Muscle layer of colon (tissue), 2 donors: ENCODE results near the gene CLSTN1.
"Not testable (repeated sequence)": the region's sequence is repeated elsewhere in the genome, so short reads cannot be mapped to it uniquely, and the experiment has no call there.

ENCODE experiments used
- H3K27ac ChIP-seq: one replicate; pipeline ENCODE4 v1.7.0; 2013; ENCODE audit warnings: low read depth, mild to moderate bottlenecking, low read length, moderate library complexity
- H3K27me3 ChIP-seq, 2 donors: one replicate each; pipeline ENCODE4 v1.7.0; 2013; ENCODE audit warnings: low read length in 2 of 2, mild to moderate bottlenecking in 2 of 2; ENCODE audit not compliant: insufficient read depth in 2 of 2, control insufficient read depth in 1 of 2
- H3K36me3 ChIP-seq: one replicate; pipeline ENCODE4 v1.7.0; 2013; ENCODE audit warnings: mild to moderate bottlenecking, low read length; ENCODE audit not compliant: insufficient read depth
- H3K4me1 ChIP-seq: one replicate; pipeline ENCODE4 v1.7.0; 2013; ENCODE audit warnings: mild to moderate bottlenecking, low read length; ENCODE audit not compliant: insufficient read depth
- H3K4me3 ChIP-seq, 2 donors: one replicate each; pipeline ENCODE4 v1.7.0; 2013; ENCODE audit warnings: low read length in 2 of 2, low read depth in 1 of 2, mild to moderate bottlenecking in 1 of 2, moderate library complexity in 1 of 2
- H3K9ac ChIP-seq: one replicate; pipeline ENCODE4 v1.7.0; 2013; ENCODE audit warnings: low read length
- H3K9me3 ChIP-seq: one replicate; pipeline ENCODE4 v1.7.0; 2013; ENCODE audit warnings: mild to moderate bottlenecking, low read length
- donor health status: abdominal sarcoma.
- donor health status: Adenocarcinoma of cecum.

Gene CLSTN1

DNA sequence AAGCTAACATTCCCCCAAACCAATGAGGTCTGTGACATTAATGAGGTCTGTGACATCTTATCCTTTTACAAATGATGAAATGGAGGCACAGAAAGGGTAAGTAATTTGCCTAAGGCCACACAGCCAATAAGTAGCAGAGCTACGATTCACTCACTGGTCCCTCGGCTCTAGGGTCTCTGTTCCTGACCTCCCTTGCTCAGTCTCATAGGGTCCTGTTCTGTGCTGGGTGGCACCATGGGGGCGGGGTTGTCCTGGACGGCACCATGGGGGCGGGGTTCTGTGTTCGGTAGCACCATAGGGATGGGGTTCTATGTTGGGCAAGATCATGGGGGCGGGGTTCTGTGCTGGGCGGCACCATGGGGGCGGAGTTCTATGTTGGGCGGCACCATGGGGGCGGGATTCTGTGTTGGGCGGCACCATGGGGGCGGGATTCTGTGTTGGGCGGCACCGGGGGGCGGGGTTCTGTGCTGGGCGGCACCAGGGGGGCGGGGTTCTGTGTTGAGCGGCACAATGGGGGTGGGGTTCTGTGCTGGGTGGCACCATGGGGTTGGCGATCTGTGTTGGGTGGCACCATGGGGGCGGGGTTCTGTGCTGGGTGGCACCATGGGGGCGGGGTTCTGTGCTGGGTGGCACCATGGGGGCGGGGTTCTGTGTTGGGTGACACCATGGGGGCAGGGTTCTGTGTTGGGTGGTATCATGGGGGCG is 55.6 kb downstream of the CLSTN1 start:
- Histone ChIP-seq H3K27me3 (no peaks in the 10 kb centered on the region), H3K4me3 (no peak overlapping the region), H3K27ac (no peak overlapping the region), H3K36me3 (peaks cover 10% of the 10 kb centered on the region), H3K9me3 (no peaks in the 10 kb centered on the region), H3K4me1 (no peaks in the 10 kb centered on the region), H3K9ac (no peak overlapping the region)

DNA sequence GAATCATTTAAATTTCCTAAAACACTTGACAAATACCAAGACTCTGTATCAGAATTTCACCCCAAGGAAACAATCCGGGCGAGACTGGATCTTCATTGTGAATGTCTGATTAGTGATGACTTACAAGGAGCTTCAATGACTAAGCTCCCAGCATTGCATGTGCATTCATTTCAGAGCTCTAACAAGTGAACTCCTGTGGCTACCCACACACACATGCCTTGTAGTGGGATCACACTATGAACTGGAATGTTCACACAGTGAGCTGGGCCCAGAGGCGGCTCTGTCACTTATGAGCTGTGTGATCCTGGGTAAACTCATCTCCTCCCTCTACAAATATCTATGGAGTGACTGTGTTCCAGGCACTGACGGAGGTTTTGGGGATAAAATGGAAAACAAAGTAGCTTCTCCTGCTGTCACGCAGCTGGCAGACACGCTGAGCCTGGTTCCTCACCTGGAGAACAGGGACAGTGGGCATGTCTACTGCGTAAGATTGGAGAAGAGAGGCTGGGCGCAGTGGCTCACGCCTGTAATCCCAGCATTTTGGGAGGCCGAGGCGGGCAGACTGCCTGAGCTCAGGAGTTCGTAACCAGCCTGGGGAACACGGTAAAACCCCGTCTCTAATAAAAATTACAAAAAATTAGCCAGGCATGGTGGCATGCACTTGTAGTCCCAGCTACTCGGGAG is 56.9 kb downstream of the CLSTN1 start:
- H3K4me3 ChIP-seq = no peak overlapping the region
- no peaks in the 10 kb centered on the region for H3K36me3 ChIP-seq
- H3K4me1 ChIP-seq = no peaks in the 10 kb centered on the region
- no peaks in the 10 kb centered on the region for H3K9me3 ChIP-seq
- H3K27ac ChIP-seq = no peak overlapping the region
- H3K27me3 ChIP-seq = no peaks in the 10 kb centered on the region
- H3K9ac ChIP-seq = no peak overlapping the region

DNA sequence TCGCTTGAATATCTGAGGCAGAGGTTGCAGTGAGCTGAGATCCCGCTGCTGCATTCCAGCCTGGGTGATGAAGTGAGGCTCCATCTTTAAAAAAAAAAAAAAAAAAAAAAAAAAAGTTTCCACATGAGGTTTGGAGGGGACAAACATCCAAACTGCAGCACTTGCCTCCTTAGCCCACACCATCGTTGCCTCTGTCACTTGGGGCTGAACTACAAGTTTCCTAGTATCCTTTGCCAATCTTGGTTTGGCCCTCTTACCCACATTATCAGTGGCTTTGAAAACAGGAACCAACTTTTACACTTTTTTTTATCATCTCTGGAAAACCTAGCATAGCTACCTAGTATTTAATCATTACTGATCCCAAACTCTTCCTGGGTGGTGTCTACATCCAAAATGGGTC is 59.2 kb downstream of the CLSTN1 start:
- Histone ChIP-seq H3K4me3 (no peak overlapping the region), H3K9ac (no peak overlapping the region), H3K27me3 (no peaks in the 10 kb centered on the region), H3K4me1 (no peaks in the 10 kb centered on the region), H3K36me3 (no peaks in the 10 kb centered on the region), H3K9me3 (no peaks in the 10 kb centered on the region), H3K27ac (no peak overlapping the region)

DNA sequence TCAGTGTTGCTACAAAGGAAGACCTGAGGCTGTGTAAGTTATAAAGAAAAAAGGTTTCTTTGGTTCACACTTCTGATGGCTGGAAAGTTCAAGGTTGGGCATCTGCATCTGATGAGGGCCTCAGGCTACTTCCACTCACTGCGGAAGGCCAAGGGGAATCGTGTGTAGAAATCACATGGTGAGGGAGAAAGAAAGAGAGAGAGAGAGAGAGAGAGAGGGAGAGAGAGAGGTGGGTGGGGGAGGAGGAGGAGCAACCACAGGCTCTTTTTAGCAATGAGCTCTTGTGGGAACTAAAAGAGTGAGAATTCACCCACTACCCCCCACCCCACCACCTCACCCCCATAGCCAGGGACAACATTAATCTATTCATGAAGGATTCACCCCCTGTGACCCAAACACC is 59.9 kb downstream of the CLSTN1 start:
- H3K27ac ChIP-seq = no peak overlapping the region
- H3K9me3 ChIP-seq = no peaks in the 10 kb centered on the region
- no peak overlapping the region for H3K9ac ChIP-seq
- H3K36me3 ChIP-seq = no peaks in the 10 kb centered on the region
- no peaks in the 10 kb centered on the region for H3K27me3 ChIP-seq
- H3K4me1 ChIP-seq = no peaks in the 10 kb centered on the region
- no peak overlapping the region for H3K4me3 ChIP-seq

DNA sequence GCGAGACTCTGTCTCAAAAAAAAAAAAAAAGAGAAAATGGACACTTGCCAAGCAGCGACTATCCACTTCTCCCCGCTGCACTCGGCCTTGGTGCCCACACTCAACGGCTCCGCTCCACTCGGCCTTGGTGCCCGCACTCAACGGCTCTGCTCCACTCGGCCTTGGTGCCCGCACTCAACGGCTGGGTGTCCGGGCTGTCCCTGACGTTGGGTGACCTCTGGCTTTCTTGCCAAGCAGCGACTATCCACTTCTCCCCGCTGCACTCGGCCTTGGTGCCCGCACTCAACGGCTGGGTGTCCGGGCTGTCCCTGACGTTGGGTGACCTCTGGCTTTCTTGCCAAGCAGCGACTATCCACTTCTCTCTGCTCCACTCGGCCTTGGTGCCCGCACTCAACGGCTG is 61.3 kb downstream of the CLSTN1 start:
- H3K36me3 ChIP-seq, H3K4me1 ChIP-seq, H3K9ac ChIP-seq, H3K4me3 ChIP-seq, H3K27ac ChIP-seq, H3K9me3 ChIP-seq, H3K27me3 ChIP-seq: not testable (repeated sequence)

DNA sequence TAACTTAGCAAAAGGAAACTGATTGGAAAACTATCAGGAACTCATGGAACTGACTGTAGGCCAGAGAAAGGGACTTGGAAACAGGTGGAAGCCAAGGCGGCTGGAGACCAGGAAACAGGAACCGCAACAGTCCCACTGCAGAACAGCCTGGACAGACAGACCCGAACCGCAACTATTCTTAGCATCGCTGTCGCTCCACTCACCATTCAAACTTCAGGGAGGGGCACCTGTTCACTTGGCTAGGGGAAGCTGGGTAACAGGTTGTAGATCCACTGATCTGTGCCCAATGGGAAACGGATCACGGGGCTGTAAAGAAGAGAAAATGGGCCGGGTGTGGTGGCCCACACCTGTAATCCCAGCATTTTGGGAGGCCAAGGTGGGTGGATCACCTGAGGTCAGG is 61.9 kb downstream of the CLSTN1 start:
- Histone ChIP-seq H3K27me3 (no peaks in the 10 kb centered on the region), H3K36me3 (no peaks in the 10 kb centered on the region), H3K4me1 (no peaks in the 10 kb centered on the region), H3K9ac (no peak overlapping the region), H3K27ac (no peak overlapping the region), H3K4me3 (no peak overlapping the region), H3K9me3 (no peaks in the 10 kb centered on the region)

DNA sequence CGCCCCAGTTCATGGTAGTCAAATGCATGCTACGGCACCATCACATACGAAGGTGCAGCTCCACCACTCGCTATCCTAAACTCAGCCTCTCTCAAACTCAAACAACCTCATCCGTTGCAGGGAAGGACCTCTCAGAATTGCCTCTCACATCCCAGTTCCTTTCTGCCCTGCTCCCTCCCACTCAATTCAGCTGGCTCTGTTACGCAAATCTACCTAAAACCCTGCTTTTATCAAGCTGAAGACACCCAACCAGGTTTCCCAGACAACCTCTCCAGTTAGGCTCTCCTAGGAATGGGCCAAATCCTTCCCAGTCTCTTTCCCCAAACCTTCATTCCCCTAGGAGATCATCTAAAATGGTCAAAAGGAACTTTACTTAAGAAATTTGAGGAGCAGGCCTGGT is 62.9 kb downstream of the CLSTN1 start:
- H3K36me3 ChIP-seq = no peaks in the 10 kb centered on the region
- no peak overlapping the region for H3K9ac ChIP-seq
- no peaks in the 10 kb centered on the region for H3K9me3 ChIP-seq
- H3K27ac ChIP-seq = no peak overlapping the region
- no peaks in the 10 kb centered on the region for H3K27me3 ChIP-seq
- no peaks in the 10 kb centered on the region for H3K4me1 ChIP-seq
- H3K4me3 ChIP-seq = no peak overlapping the region

- Histone ChIP-seq H3K36me3 (peaks cover 4% of the 10 kb centered on the region), H3K4me3 (no peak overlapping the region), H3K9ac (no peak overlapping the region), H3K4me1 (no peaks in the 10 kb centered on the region), H3K9me3 (no peaks in the 10 kb centered on the region), H3K27ac (no peak overlapping the region), H3K27me3 (no peaks in the 10 kb centered on the region)
These were observed 63.8 kb downstream of the CLSTN1 start for GRCh38 chr1:9759939-9760338.

GRCh38 chr1:9758559-9759121 is 65.1 kb downstream of the CLSTN1 start:
- Histone ChIP-seq H3K27ac (no peak overlapping the region), H3K4me3 (no peak overlapping the region), H3K9ac (no peak overlapping the region), H3K36me3 (peaks cover 9% of the 10 kb centered on the region), H3K27me3 (no peaks in the 10 kb centered on the region), H3K9me3 (no peaks in the 10 kb centered on the region), H3K4me1 (no peaks in the 10 kb centered on the region)

DNA sequence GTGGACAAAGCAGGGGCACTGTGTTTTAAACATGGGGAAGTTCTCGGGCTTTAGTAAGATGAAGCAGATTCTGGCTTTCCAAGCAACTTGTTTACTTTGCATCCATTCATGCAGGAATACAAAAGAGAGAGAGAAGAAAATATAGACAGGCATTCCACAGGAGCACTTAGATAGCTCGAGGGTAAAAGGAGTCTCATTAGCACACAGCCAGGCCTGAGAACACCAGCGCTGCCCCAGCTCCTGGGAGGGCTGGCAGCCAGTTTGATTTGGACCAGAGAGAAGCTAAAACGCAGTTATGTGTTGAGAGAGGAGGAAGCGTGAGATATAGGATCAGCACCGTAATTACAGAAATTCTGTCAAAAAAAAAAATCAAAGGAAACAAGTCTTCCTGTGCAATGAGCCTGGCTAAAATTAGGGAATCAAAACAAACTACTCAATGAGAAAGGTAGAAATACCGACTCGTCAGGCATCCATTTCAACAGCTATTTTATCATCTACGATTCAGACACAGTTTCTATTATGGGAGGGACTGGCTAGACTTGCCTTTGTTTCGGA is 68.2 kb downstream of the CLSTN1 start:
- Histone ChIP-seq H3K9ac (no peak overlapping the region), H3K27ac (no peak overlapping the region), H3K27me3 (no peaks in the 10 kb centered on the region), H3K4me1 (peaks cover 4% of the 10 kb centered on the region), H3K36me3 (peaks cover 9% of the 10 kb centered on the region), H3K9me3 (no peaks in the 10 kb centered on the region), H3K4me3 (no peak overlapping the region)

DNA sequence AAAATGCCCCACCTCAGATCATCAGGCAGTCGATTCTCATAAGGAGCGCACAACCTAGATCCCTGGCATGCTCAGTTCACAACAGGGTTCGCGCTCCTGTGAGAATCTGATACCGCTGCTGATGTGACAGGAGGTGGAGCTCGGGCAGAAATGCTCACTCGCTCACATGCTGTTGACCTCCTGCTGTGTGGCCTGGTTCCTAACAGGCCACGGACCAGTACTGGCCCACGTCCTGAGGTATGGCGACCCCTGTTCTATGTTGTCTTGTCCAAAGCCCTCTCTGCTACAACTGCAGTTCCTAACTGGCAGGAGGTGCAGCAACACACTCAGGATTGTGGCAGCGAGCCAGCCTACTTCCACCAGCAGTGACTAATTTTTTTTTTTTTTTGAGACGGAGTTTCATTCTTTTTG is 70.6 kb downstream of the CLSTN1 start:
- H3K27me3 ChIP-seq = no peaks in the 10 kb centered on the region

More for the DNA sequence above, 70.6 kb downstream of the CLSTN1 start:
- Histone ChIP-seq H3K36me3 (peaks cover 26% of the 10 kb centered on the region), H3K4me3 (no peak overlapping the region), H3K9me3 (no peaks in the 10 kb centered on the region), H3K9ac (no peak overlapping the region), H3K27ac (no peak overlapping the region), H3K4me1 (peaks cover 4% of the 10 kb centered on the region)
